ENCODE results near the gene SIGLEC12. TPM values are rescaled to one million over a fixed set of nuclear protein-coding genes. Genes with fewer than 3 reads are reported as not detected.

SIGLEC12 gene
- polyA plus RNA-seq, 1 donor (not counting 4 experiments of a cell fraction or from before 2014, with no cell fraction given), result not detected

DNA sequence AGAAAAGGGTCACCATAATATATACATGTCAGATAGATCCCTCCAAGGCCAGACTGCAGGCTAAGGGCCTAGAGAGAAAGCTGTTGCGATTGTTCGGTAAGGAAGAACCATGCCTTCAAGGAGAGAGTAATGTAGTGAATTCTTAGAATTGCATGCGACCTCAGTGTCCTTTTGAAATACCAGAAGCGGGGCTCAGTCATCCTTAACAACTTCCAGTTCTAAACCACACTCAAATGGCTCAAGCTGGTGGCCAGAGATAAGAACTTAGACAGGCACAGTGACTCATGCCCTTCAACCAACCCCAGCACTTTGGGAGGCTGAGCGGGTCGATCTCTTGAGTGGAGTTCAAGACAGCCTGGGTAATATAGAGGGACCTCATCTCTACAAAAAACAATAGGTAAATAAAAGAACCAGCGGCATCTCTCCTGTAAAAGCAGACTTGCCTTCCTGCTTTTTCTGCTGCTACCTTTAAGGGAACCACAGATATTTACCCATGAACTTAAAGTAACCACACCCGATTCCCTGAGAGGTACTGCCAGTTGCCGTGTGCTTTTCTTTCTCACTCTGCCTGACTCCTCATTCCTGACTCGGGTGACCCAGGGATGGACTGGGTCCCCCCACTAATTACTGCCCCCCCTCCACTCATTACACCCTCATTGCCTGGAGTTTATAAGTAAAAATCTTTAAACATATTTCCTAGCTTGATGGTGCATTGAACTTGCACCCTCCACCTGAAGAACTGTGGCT lies 45.2 kb upstream of the SIGLEC12 start:
- no peaks in the 10 kb centered on the region for H4K20me1 ChIP-seq (ENCODE audit: control insufficient read depth, extremely low read depth, insufficient read depth, low read length)
- dilution Hi-C loops (cut with MboI; ENCODE audit: extremely low pct_ligation_motif_present, low sequenced_read_pairs), result no loop called here
- TF ChIP-seq EZH2 (IDR thresholded peaks at IDR 0.05; ENCODE audit: low read length) (no peak), CTCF (optimal IDR thresholded peaks at IDR 0.05 in 1 of 3, IDR thresholded peaks at IDR 0.05 in 1 of 3, conservative IDR thresholded peaks at IDR 0.05 in 1 of 3; ENCODE audit: extremely low read depth in 1 of 3, insufficient read depth in 2 of 3, low read length in 3 of 3) (no peak)
- H3K4me1 ChIP-seq (ENCODE audit: control insufficient read depth, extremely low read depth, insufficient read depth, low read length), result no peaks in the 10 kb centered on the region
- no peak overlapping the region for H3K4me3 ChIP-seq (ENCODE audit: control insufficient read depth in 2 of 3, extremely low read depth in 1 of 3, insufficient read depth in 2 of 3, low read depth in 1 of 3, low read length in 3 of 3)
- H3K27me3 ChIP-seq (ENCODE audit: control insufficient read depth, extremely low read depth, insufficient read depth, low read length), result no peaks in the 10 kb centered on the region
- no peak overlapping the region for H3K27ac ChIP-seq (ENCODE audit: control insufficient read depth, insufficient read depth, low read length)
- no peaks in the 10 kb centered on the region for H3K9me1 ChIP-seq (ENCODE audit: control insufficient read depth, extremely low read depth, insufficient read depth, low read length)
- H3K4me2 ChIP-seq (ENCODE audit: control insufficient read depth, extremely low read depth, insufficient read depth, low read depth, low read length), result no peak overlapping the region
- no peak for DNase-seq (ENCODE audit: low read depth, low spot score)
- no peak overlapping the region for H2AFZ ChIP-seq (ENCODE audit: control insufficient read depth, low read length)
- no peak for FAIRE-seq
- no peaks in the 10 kb centered on the region for H3K36me3 ChIP-seq (ENCODE audit: control insufficient read depth in 2 of 2, extremely low read depth in 1 of 2, insufficient read depth in 2 of 2, low read length in 2 of 2)
- H3K79me2 ChIP-seq (ENCODE audit: control insufficient read depth, insufficient read depth, low read length), result no peaks in the 10 kb centered on the region
- no peaks in the 10 kb centered on the region for H3K9me3 ChIP-seq (ENCODE audit: control insufficient read depth, low read depth, low read length)
- no peak overlapping the region for H3K9ac ChIP-seq (ENCODE audit: control insufficient read depth, extremely low read depth, insufficient read depth, low read length)

GRCh38 chr19:51546107-51546649 lies 44.6 kb upstream of the SIGLEC12 start:
- Histone ChIP-seq H3K36me3 (ENCODE audit: control insufficient read depth in 2 of 2, extremely low read depth in 1 of 2, insufficient read depth in 2 of 2, low read length in 2 of 2) (no peaks in the 10 kb centered on the region), H3K4me1 (ENCODE audit: control insufficient read depth, extremely low read depth, insufficient read depth, low read length) (no peaks in the 10 kb centered on the region)

More at GRCh38 chr19:51546107-51546649, 44.6 kb upstream of the SIGLEC12 start:
- Histone ChIP-seq H3K9me3 (ENCODE audit: control insufficient read depth, low read depth, low read length) (no peaks in the 10 kb centered on the region), H2AFZ (ENCODE audit: control insufficient read depth, low read length) (no peak overlapping the region), H3K9me1 (ENCODE audit: control insufficient read depth, extremely low read depth, insufficient read depth, low read length) (no peaks in the 10 kb centered on the region), H3K4me3 (ENCODE audit: control insufficient read depth in 2 of 3, extremely low read depth in 1 of 3, insufficient read depth in 2 of 3, low read depth in 1 of 3, low read length in 3 of 3) (no peak overlapping the region), H3K79me2 (ENCODE audit: control insufficient read depth, insufficient read depth, low read length) (no peaks in the 10 kb centered on the region), H3K27me3 (ENCODE audit: control insufficient read depth, extremely low read depth, insufficient read depth, low read length) (no peaks in the 10 kb centered on the region), H3K27ac (ENCODE audit: control insufficient read depth, insufficient read depth, low read length) (no peak overlapping the region), H3K9ac (ENCODE audit: control insufficient read depth, extremely low read depth, insufficient read depth, low read length) (no peak overlapping the region), H3K4me2 (ENCODE audit: control insufficient read depth, extremely low read depth, insufficient read depth, low read depth, low read length) (no peak overlapping the region), H4K20me1 (ENCODE audit: control insufficient read depth, extremely low read depth, insufficient read depth, low read length) (no peaks in the 10 kb centered on the region)
- FAIRE-seq, result no peak
- no peak for DNase-seq (ENCODE audit: low read depth, low spot score)
- dilution Hi-C loops (cut with MboI; ENCODE audit: extremely low pct_ligation_motif_present, low sequenced_read_pairs), result no loop called here
- TF ChIP-seq CTCF (optimal IDR thresholded peaks at IDR 0.05 in 1 of 3, IDR thresholded peaks at IDR 0.05 in 1 of 3, conservative IDR thresholded peaks at IDR 0.05 in 1 of 3; ENCODE audit: extremely low read depth in 1 of 3, insufficient read depth in 2 of 3, low read length in 3 of 3), result no peak
- TF ChIP-seq EZH2 (IDR thresholded peaks at IDR 0.05; ENCODE audit: low read length), result no peak

Measured in keratinocyte (primary cell).